GM12878 (cell line): Measurements from ENCODE around the gene KHDC1. TPM values are rescaled to one million over a fixed set of nuclear protein-coding genes. Genes with fewer than 3 reads are reported as not detected.

Experiments used
- ATAC-seq: fragments of 200-7000 bp; cut with Tn5 transposase; 3 replicates; pipeline ENCODE4 v1.9.1; 2020; ENCODE audit warnings: mild to moderate bottlenecking, moderate library complexity
- BruUV-seq: library from RNA; stranded (reverse); fragments of 400-500 nt; replicated peaks from 2 replicates; lab custom pipeline; 2021; lab: Mats Ljungman, UMichigan
- CTCF ChIA-PET: fragments of 300-600 bp; sonication (Branson Sonifier 250); formaldehyde crosslinking; extraction: SDS; loops from one replicate; lab custom pipeline; 2021; ENCODE audit warnings: inconsistent platforms; lab: Yijun Ruan, JAX
- POLR2A ChIA-PET: fragments of 350-600 bp; formaldehyde crosslinking; extraction: SDS; loops from one replicate; lab custom pipeline; 2021; ENCODE audit warnings: inconsistent platforms; lab: Charles Lee
- RAD21 ChIA-PET: fragments of 300-600 bp; sonication (Branson Sonifier 250); formaldehyde crosslinking; loops from one replicate; lab custom pipeline; 2023; ENCODE audit warnings: antibody characterized with exemption; ENCODE audit not compliant: unreplicated experiment; lab: Charles Lee
- SMC1A ChIA-PET: fragments of 300-600 bp; sonication (Branson Sonifier 250); formaldehyde crosslinking; loops from one replicate; lab custom pipeline; 2023; ENCODE audit not compliant: unreplicated experiment, uncharacterized antibody; lab: Charles Lee
- DNase-seq: peaks from one replicate; pipeline ENCODE4 v3.0.0-alpha.2; 2011; ENCODE audit warnings: low read depth, low spot score
- FAIRE-seq: peaks from 3 replicates; lab custom pipeline; 2011; peaks lifted over from hg19 to GRCh38; lab: Jason Lieb, UNC
- H2AFZ ChIP-seq: 2 replicates; pipeline ENCODE4 v1.6.0; 2011; ENCODE audit warnings: low read depth, low read length, control low read depth; ENCODE audit not compliant: control insufficient read depth
- H3K27ac ChIP-seq: 2 replicates; pipeline ENCODE4 v1.5.1; 2011; ENCODE audit warnings: control low read depth; ENCODE audit not compliant: control insufficient read depth, insufficient read depth
- H3K27me3 ChIP-seq, 2 experiments: replicated peaks in 1 of 2; 2 replicates each; pipeline versions ENCODE4 v1.6.0 to v1.6.1; 2011; ENCODE audit warnings: low read length in 1 of 2; ENCODE audit not compliant: control insufficient read depth in 2 of 2, insufficient read depth in 2 of 2
- H3K36me3 ChIP-seq, 2 experiments: 2 replicates each; pipeline ENCODE4 v1.5.1; 2011; ENCODE audit warnings: low read length in 1 of 2; ENCODE audit not compliant: control insufficient read depth in 2 of 2, insufficient read depth in 2 of 2
- H3K4me1 ChIP-seq: 2 replicates; pipeline ENCODE4 v1.6.1; 2011; ENCODE audit warnings: mild to moderate bottlenecking, low read length, moderate library complexity, mixed read lengths; ENCODE audit not compliant: control insufficient read depth, insufficient read depth
- H3K4me2 ChIP-seq: 2 replicates; pipeline ENCODE4 v1.6.0; 2011; ENCODE audit warnings: control low read depth; ENCODE audit not compliant: control insufficient read depth, insufficient read depth
- H3K4me3 ChIP-seq: fragments of 200-600 bp; sonication (generic); 2 replicates; pipeline ENCODE4 v1.5.1; 2016
- H3K79me2 ChIP-seq: 2 replicates; pipeline ENCODE4 v1.6.0; 2011; ENCODE audit warnings: low read length; ENCODE audit not compliant: control insufficient read depth, insufficient read depth
- H3K9ac ChIP-seq: 2 replicates; pipeline ENCODE4 v1.8.0; 2011; ENCODE audit warnings: low read length, control low read depth, mixed read lengths; ENCODE audit not compliant: control insufficient read depth, insufficient read depth
- H3K9me3 ChIP-seq: replicated peaks from 3 replicates; pipeline ENCODE4 v1.5.1; 2011; ENCODE audit warnings: mild to moderate bottlenecking, low read length; ENCODE audit not compliant: control insufficient read depth, insufficient read depth
- H4K20me1 ChIP-seq: 2 replicates; pipeline ENCODE4 v1.6.0; 2011; ENCODE audit not compliant: control insufficient read depth, insufficient read depth
- ASH2L ChIP-seq: fragments of 300-600, 200-600 bp; sonication (generic); IDR thresholded peaks from 2 replicates; pipeline ENCODE4 v1.6.1; 2017; ENCODE audit warnings: low read depth, mild to moderate bottlenecking, borderline replicate concordance
- BHLHE40 ChIP-seq, 2 experiments: fragments of 450-650 bp in 1 of 2; IDR thresholded peaks; 2 replicates each; pipeline ENCODE4 v1.6.1; 2011 to 2017; ENCODE audit warnings: low read depth in 2 of 2, borderline replicate concordance in 1 of 2, improper control_type of control experiment in 1 of 2, low read length in 1 of 2, mild to moderate bottlenecking in 1 of 2
- CEBPB ChIP-seq, 2 experiments: fragments of 150-350 bp in 1 of 2; IDR thresholded peaks; 2 replicates each; pipeline ENCODE4 v1.6.1; 2012 to 2014; ENCODE audit warnings: low read depth in 2 of 2, low read length in 2 of 2, borderline replicate concordance in 1 of 2, inconsistent platforms in 1 of 2
- EP300 ChIP-seq, 2 experiments: fragments of 150-350 bp in 1 of 2; IDR thresholded peaks; 2 replicates each; pipeline ENCODE4 v1.6.1; 2011 to 2012; ENCODE audit warnings: low read depth in 2 of 2, low read length in 2 of 2, borderline replicate concordance in 1 of 2, improper control_type of control experiment in 1 of 2, inconsistent platforms in 1 of 2; ENCODE audit not compliant: control insufficient read depth in 1 of 2
- HDAC6 ChIP-seq: fragments of 200-600 bp; sonication (generic); IDR thresholded peaks from one replicate; pipeline ENCODE4 v1.8.0; 2017; ENCODE audit warnings: antibody characterized with exemption; ENCODE audit not compliant: unreplicated experiment
- IKZF1 ChIP-seq: fragments of 450-650 bp; conservative IDR thresholded peaks from 2 replicates; pipeline ENCODE4 v1.6.1; 2017; ENCODE audit warnings: antibody characterized with exemption, mild to moderate bottlenecking
- KAT2A ChIP-seq: conservative IDR thresholded peaks from 2 replicates; pipeline ENCODE4 v1.6.1; 2011; ENCODE audit warnings: low read depth, low read length; ENCODE audit not compliant: control insufficient read depth
- LARP7 ChIP-seq: fragments of 450-650 bp; IDR thresholded peaks from 2 replicates; pipeline ENCODE4 v1.6.1; 2017; ENCODE audit warnings: mild to moderate bottlenecking
- MYC ChIP-seq: IDR thresholded peaks from 2 replicates; pipeline ENCODE4 v1.6.1; 2011; ENCODE audit warnings: mild to moderate bottlenecking, low read length, moderate library complexity, inconsistent platforms; ENCODE audit not compliant: insufficient read depth, insufficient replicate concordance, insufficient read length, severe bottlenecking
- PAX5 ChIP-seq: IDR thresholded peaks from 2 replicates; pipeline ENCODE4 v1.6.1; 2011; ENCODE audit warnings: low read depth, low read length, borderline replicate concordance
- RCOR1 ChIP-seq: conservative IDR thresholded peaks from 2 replicates; pipeline ENCODE4 v1.6.1; 2012; ENCODE audit warnings: low read depth, low read length, improper control_type of control experiment
- SIX5 ChIP-seq: IDR thresholded peaks from 2 replicates; pipeline ENCODE4 v1.6.1; 2011; ENCODE audit warnings: mild to moderate bottlenecking, low read depth, low read length, moderate library complexity; ENCODE audit not compliant: severe bottlenecking
- SMAD1 ChIP-seq: fragments of 450-650 bp; IDR thresholded peaks from 2 replicates; pipeline ENCODE4 v1.6.1; 2018; ENCODE audit warnings: mild to moderate bottlenecking, low read depth; ENCODE audit not compliant: partially characterized antibody
- SREBF2 ChIP-seq: IDR thresholded peaks from 2 replicates; pipeline ENCODE4 v1.6.1; 2012; ENCODE audit warnings: mild to moderate bottlenecking, low read length
- TCF12 ChIP-seq: IDR thresholded peaks from 2 replicates; pipeline ENCODE4 v1.6.1; 2011; ENCODE audit warnings: low read depth, mild to moderate bottlenecking, low read length
- WGBS: methylation state at CpG from one replicate; pipeline ENCODE4 v1.1.6; 2016; ENCODE audit warnings: low lambda C conversion rate; ENCODE audit not compliant: insufficient replicate concordance, insufficient coverage; ENCODE audit errors: missing lambda C conversion rate; 5-methylcytosine and 5-hydroxymethylcytosine counted together
- in situ Hi-C: fragments of 300-500 bp; cut with MboI; formaldehyde crosslinking; loops from 9 replicates; pipeline ENCODE4 v1.14.3; 2018; ENCODE audit warnings: mixed read lengths
- intact Hi-C: fragments of 100-400 bp; cut with micrococcal nuclease; formaldehyde crosslinking; loops from one replicate; pipeline ENCODE4 v1.14.2; 2022; ENCODE audit not compliant: unreplicated experiment
- polyA plus RNA-seq, 11 experiments: library from polyadenylated mRNA; depleted of rRNA in 4 of 11; unstranded in 6 of 11; stranded (reverse) in 5 of 11; fragments of >200 nt; fragmentation: Nextera tagmentation in 4 of 11; fragmentation: Illumina TruSeq in 1 of 11; extraction: Ambion mirVana in 4 of 11; extraction: Trizol in 1 of 11; gene quantifications; 1 replicate in 1 of 11; 2 replicates in 10 of 11; pipeline versions ENCODE4 v1.2.1 to v1.2.3, GENCODE V29; 2011 to 2016; ENCODE audit warnings: inconsistent platforms in 2 of 11, missing spikeins in 2 of 11, low read depth in 1 of 11
- total RNA-seq, 4 experiments: library from RNA; depleted of rRNA in 3 of 4; stranded (reverse); fragments of >200 nt in 3 of 4; fragmentation: Illumina TruSeq in 1 of 4; extraction: Trizol in 1 of 4; gene quantifications; 2 replicates each; pipeline versions ENCODE4 v1.2.1 to v1.2.3, GENCODE V29; 2013 to 2021
- TF ChIP-seq, protein P1 (sequence below): fragments of 450-650 bp; formaldehyde crosslinking; IDR thresholded peaks from 2 replicates; pipeline ENCODE4 v1.4.0; 2020; ENCODE audit warnings: mild to moderate bottlenecking, moderate library complexity

The KHDC1 gene
- total and polyA plus RNA-seq, 10 of the 15 experiments (the other 5 are each of a cell fraction or from before 2014, with no cell fraction given), result 3.3 to 8.7 (median 6.3) TPM

GRCh38 chr6:73242001-73242400 lies 21.0 kb downstream of the KHDC1 start:
- Histone ChIP-seq H4K20me1 (no peaks in the 10 kb centered on the region), H3K9ac (no peak overlapping the region), H3K36me3 (no peaks in the 10 kb centered on the region), H3K4me1 (no peaks in the 10 kb centered on the region), H3K79me2 (no peaks in the 10 kb centered on the region), H3K4me3 (no peak overlapping the region), H3K9me3 (no peaks in the 10 kb centered on the region), H3K27ac (no peak overlapping the region), H3K27me3 (no peaks in the 10 kb centered on the region), H2AFZ (no peak overlapping the region), H3K4me2 (no peak overlapping the region)
- RAD21 ChIA-PET, result no interaction called here
- intact Hi-C loops (no loop called here), in situ Hi-C loops (no loop called here)
- SMC1A ChIA-PET, result no interaction called here
- WGBS, result 30% methylated on average over 5 of the region's 5 CpGs
- BruUV-seq, result no TSS peak
- CTCF ChIA-PET, result no interaction called here
- DNase-seq (no peak), ATAC-seq (no peak), FAIRE-seq (no peak)
- POLR2A ChIA-PET, result no interaction called here
- TF ChIP-seq SIX5 (no peak), TCF12 (no peak), IKZF1 (no peak), KAT2A (no peak), EP300 (IDR thresholded peaks at IDR 0.05; ENCODE audit: borderline replicate concordance in 1 of 2, control insufficient read depth in 1 of 2, low read depth in 2 of 2, low read length in 2 of 2) (no peak), PAX5 (no peak), HDAC6 (no peak), BHLHE40 (IDR thresholded peaks at IDR 0.05; ENCODE audit: borderline replicate concordance in 1 of 2, low read depth in 2 of 2, low read length in 1 of 2) (no peak), RCOR1 (no peak)

GRCh38 chr6:73240730-73241129 lies 22.3 kb downstream of the KHDC1 start:
- DNase-seq, result no peak
- Histone ChIP-seq H4K20me1 (no peaks in the 10 kb centered on the region), H3K79me2 (no peaks in the 10 kb centered on the region), H3K4me1 (no peaks in the 10 kb centered on the region), H3K4me2 (no peak overlapping the region), H3K36me3 (no peaks in the 10 kb centered on the region), H2AFZ (no peak overlapping the region), H3K9ac (no peak overlapping the region), H3K4me3 (no peak overlapping the region), H3K27ac (no peak overlapping the region), H3K9me3 (no peaks in the 10 kb centered on the region), H3K27me3 (no peaks in the 10 kb centered on the region)
- BruUV-seq, result no TSS peak
- ChIA-PET POLR2A (no interaction called here), SMC1A (no interaction called here), CTCF (no interaction called here), RAD21 (no interaction called here)
- in situ Hi-C loops, result no loop called here
- intact Hi-C loops, result no loop called here
- no peak for FAIRE-seq
- no peak for ATAC-seq
- WGBS, result 83% methylated on average over 4 of the region's 4 CpGs
- TF ChIP-seq, protein P1, sequence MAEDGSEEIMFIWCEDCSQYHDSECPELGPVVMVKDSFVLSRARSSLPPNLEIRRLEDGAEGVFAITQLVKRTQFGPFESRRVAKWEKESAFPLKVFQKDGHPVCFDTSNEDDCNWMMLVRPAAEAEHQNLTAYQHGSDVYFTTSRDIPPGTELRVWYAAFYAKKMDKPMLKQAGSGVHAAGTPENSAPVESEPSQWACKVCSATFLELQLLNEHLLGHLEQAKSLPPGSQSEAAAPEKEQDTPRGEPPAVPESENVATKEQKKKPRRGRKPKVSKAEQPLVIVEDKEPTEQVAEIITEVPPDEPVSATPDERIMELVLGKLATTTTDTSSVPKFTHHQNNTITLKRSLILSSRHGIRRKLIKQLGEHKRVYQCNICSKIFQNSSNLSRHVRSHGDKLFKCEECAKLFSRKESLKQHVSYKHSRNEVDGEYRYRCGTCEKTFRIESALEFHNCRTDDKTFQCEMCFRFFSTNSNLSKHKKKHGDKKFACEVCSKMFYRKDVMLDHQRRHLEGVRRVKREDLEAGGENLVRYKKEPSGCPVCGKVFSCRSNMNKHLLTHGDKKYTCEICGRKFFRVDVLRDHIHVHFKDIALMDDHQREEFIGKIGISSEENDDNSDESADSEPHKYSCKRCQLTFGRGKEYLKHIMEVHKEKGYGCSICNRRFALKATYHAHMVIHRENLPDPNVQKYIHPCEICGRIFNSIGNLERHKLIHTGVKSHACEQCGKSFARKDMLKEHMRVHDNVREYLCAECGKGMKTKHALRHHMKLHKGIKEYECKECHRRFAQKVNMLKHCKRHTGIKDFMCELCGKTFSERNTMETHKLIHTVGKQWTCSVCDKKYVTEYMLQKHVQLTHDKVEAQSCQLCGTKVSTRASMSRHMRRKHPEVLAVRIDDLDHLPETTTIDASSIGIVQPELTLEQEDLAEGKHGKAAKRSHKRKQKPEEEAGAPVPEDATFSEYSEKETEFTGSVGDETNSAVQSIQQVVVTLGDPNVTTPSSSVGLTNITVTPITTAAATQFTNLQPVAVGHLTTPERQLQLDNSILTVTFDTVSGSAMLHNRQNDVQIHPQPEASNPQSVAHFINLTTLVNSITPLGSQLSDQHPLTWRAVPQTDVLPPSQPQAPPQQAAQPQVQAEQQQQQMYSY, result no peak
- TF ChIP-seq MYC (no peak), ASH2L (no peak), LARP7 (no peak), SMAD1 (no peak), SREBF2 (no peak), CEBPB (IDR thresholded peaks at IDR 0.05; ENCODE audit: borderline replicate concordance in 1 of 2, low read depth in 2 of 2, low read length in 2 of 2) (no peak)
